ENCODE measurements around the gene ETV5. TPM values are rescaled to one million over a fixed set of nuclear protein-coding genes. Genes with fewer than 3 reads are reported as not detected.

The ETV5 gene
- total RNA-seq (1 to 10 TPM; 1.0 to 1.3 TPM), polyA plus RNA-seq (not detected)

DNA sequence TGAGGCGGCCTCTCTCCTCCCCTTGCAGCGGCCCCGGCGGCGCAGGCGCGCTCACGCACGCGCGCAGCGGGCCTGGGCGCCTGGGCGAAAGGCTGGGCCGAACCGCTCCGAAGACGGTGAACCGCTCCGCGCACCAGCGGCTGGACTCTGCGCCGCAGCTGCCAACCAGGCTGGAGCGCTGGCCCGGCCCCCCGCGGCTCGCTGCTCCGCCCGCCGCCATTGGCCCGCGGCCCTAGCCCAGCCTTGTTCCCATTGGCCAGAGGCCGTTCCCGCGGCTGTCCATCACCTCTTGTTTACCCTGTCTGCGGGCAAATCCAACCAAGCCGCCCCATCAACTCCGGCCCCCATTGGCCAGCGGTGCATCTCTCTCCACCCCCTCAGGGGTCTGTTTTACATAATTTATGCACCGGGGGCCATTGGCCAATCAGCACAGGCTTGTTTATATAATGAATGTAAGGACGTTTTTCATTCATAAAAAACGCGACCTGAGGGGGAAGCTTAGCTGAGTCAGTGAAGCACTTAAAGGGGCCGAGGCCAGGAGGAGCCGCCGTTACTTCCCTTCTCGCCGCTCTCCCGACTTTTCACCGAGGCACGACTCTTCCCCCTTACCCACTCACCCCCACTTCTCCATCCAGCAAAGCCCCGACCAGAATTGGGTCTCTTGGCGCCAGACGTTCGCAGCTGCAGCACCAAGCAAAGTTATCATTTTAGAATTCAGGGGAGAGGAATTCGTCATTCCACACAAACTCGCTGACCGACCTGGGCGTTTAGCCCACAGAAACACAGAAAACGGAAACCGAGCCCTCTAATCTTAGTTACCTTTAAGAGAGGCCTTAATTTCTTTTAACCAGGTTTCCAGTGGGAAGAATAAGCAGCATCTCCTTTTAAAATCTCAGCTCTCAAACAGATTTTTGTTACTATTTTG, at the start of gene ETV5:
Gene ETV5, minus strand, starts transcription at position 149 of the 925 bp plus-strand sequence. CDS start 3,221 bp downstream, outside the sequence.
- CTCF ChIA-PET = interaction anchor here (1.7 kb wide), 1 partner anchor 166 kb away, joined by 4 read pairs; no protein-coding TSS in a partner anchor
- peak; percentile 82 to 88 (median 87) for DNase-seq
- peak within 1 kb of the TSS in 6 of 8 donors; percentile 9 to 86 (median 60) for H3K27ac Mint-ChIP-seq
- H3K4me1 Mint-ChIP-seq = peaks cover 34 to 41% (median 39%) of the 10 kb centered on the region in 3 donors
- POLR2A ChIA-PET = no interaction called here
- Histone ChIP-seq H3K27ac (ENCODE audit: low read depth, low read length) (no peak within 1 kb of the TSS), H3K4me1 (ENCODE audit: insufficient read depth, low read length) (peaks cover 33% of the 10 kb centered on the region), H3K4me3 (ENCODE audit: low read length) (peak within 1 kb of the TSS; percentile 80), H3K9me3 (ENCODE audit: low read length) (no peaks in the 10 kb centered on the region), H3K27me3 (ENCODE audit: insufficient read depth, low read length, poor library complexity, severe bottlenecking) (peaks cover 62% of the 10 kb centered on the region), H3K36me3 (ENCODE audit: insufficient read depth, low read length) (no peaks in the 10 kb centered on the region)
- no peaks in the 10 kb centered on the region for H3K9me3 Mint-ChIP-seq
- peak within 1 kb of the TSS; percentile 85 to 96 (median 92) for H3K4me3 Mint-ChIP-seq
- peaks cover 66 to 88% of the 10 kb centered on the region in 2 donors for H3K27me3 Mint-ChIP-seq
- peaks cover 0 to 1% (median 0%) of the 10 kb centered on the region in 3 donors for H3K36me3 Mint-ChIP-seq

DNA sequence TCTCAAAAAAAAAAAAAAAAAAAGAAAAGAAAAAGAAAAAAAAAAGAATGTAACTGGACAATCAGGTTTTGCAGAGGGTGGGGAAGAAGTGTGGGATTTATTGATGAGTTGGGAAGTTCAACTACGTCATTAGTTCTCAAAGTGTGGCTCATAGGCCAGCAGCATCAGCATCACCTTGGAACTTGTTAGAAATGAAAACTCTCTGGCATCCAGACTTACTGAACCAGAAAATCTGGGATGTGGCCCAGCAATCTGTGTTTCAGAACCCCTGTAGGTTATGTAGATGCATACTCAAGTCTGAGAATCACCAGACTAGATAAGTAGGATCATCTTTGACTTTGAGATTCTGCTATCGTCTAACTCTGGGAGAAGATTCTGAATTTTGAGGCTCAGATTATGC, 45.8 kb upstream of the ETV5 start:
- H3K36me3 ChIP-seq (ENCODE audit: insufficient read depth, low read length) = no peaks in the 10 kb centered on the region
- ChIA-PET POLR2A (no interaction called here), CTCF (no interaction called here)
- no peaks in the 10 kb centered on the region for H3K9me3 Mint-ChIP-seq
- H3K27me3 ChIP-seq (ENCODE audit: insufficient read depth, low read length, poor library complexity, severe bottlenecking) = peaks cover 8% of the 10 kb centered on the region
- no peak overlapping the region for H3K27ac ChIP-seq (ENCODE audit: low read depth, low read length)
- H3K4me3 Mint-ChIP-seq = no peak overlapping the region
- no peaks in the 10 kb centered on the region for H3K36me3 Mint-ChIP-seq
- H3K9me3 ChIP-seq (ENCODE audit: low read length) = no peaks in the 10 kb centered on the region
- DNase-seq = no peak
- no peak overlapping the region for H3K4me3 ChIP-seq (ENCODE audit: low read length)
- H3K27me3 Mint-ChIP-seq = peaks cover 18 to 38% of the 10 kb centered on the region in 2 donors
- peaks cover 7 to 9% (median 8%) of the 10 kb centered on the region in 3 donors for H3K4me1 Mint-ChIP-seq
- H3K27ac Mint-ChIP-seq = no peak overlapping the region
- peaks cover 4% of the 10 kb centered on the region for H3K4me1 ChIP-seq (ENCODE audit: insufficient read depth, low read length)

DNA sequence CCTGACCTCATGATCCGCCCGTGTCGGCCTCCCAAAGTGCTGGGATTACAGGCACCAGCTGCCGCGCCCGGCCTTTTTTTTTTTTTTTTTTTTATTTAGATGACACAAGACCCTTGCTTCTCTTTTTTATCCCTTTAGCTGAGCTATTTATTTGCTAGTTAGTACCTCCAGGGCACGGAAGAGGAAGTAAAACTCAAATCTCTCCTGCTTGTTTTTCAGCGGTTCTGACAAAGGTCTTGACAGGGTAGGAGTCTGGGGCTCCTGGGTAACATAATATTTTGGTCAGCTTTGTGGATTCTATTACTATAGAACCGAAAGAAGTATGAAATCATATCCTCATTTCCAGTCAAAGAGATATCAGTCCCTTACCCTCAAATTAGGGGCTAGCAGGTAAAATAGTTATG, 44.0 kb upstream of the ETV5 start:
- Mint-ChIP-seq H3K9me3 (no peaks in the 10 kb centered on the region), H3K27ac (no peak overlapping the region), H3K27me3 (peaks cover 19 to 37% of the 10 kb centered on the region in 2 donors), H3K4me1 (peaks cover 7 to 9% (median 8%) of the 10 kb centered on the region in 3 donors), H3K36me3 (no peaks in the 10 kb centered on the region), H3K4me3 (no peak overlapping the region)
- H3K4me3 ChIP-seq (ENCODE audit: low read length) = no peak overlapping the region
- CTCF ChIA-PET = no interaction called here
- no peaks in the 10 kb centered on the region for H3K9me3 ChIP-seq (ENCODE audit: low read length)
- H3K4me1 ChIP-seq (ENCODE audit: insufficient read depth, low read length) = peaks cover 4% of the 10 kb centered on the region
- no peak overlapping the region for H3K27ac ChIP-seq (ENCODE audit: low read depth, low read length)
- POLR2A ChIA-PET = no interaction called here
- H3K27me3 ChIP-seq (ENCODE audit: insufficient read depth, low read length, poor library complexity, severe bottlenecking) = peaks cover 3% of the 10 kb centered on the region
- no peaks in the 10 kb centered on the region for H3K36me3 ChIP-seq (ENCODE audit: insufficient read depth, low read length)
- no peak for DNase-seq

DNA sequence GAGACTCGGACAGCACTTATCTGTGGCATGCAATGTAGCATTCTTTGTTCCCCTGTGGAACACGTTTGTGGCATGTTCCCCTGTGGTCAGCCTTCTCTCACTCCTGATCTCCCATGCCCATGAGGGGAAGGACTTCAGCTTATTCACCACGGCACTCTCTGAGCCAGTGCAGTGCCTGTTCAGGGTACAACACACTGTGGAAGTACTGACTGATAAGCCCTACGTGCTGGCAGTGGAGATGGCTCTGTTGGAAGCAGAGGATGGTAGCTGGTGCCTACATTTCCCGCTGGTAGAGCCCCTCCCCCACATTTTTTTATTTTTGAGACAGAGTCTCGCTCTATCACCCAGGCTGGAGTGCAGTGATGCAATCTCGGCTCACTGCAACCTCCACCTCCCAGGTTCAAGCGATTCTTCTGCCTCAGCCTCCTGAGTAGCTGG, 43.5 kb upstream of the ETV5 start:
- Histone ChIP-seq H3K9me3 (ENCODE audit: low read length) (no peaks in the 10 kb centered on the region), H3K27me3 (ENCODE audit: insufficient read depth, low read length, poor library complexity, severe bottlenecking) (peaks cover 3% of the 10 kb centered on the region), H3K4me3 (ENCODE audit: low read length) (no peak overlapping the region), H3K27ac (ENCODE audit: low read depth, low read length) (no peak overlapping the region), H3K4me1 (ENCODE audit: insufficient read depth, low read length) (peaks cover 4% of the 10 kb centered on the region), H3K36me3 (ENCODE audit: insufficient read depth, low read length) (no peaks in the 10 kb centered on the region)
- Mint-ChIP-seq H3K9me3 (no peaks in the 10 kb centered on the region), H3K27me3 (peaks cover 19 to 35% of the 10 kb centered on the region in 2 donors), H3K36me3 (no peaks in the 10 kb centered on the region), H3K4me3 (no peak overlapping the region), H3K27ac (no peak overlapping the region), H3K4me1 (peaks cover 7 to 9% (median 8%) of the 10 kb centered on the region in 3 donors)
- ChIA-PET POLR2A (no interaction called here), CTCF (no interaction called here)
- no peak for DNase-seq

DNA sequence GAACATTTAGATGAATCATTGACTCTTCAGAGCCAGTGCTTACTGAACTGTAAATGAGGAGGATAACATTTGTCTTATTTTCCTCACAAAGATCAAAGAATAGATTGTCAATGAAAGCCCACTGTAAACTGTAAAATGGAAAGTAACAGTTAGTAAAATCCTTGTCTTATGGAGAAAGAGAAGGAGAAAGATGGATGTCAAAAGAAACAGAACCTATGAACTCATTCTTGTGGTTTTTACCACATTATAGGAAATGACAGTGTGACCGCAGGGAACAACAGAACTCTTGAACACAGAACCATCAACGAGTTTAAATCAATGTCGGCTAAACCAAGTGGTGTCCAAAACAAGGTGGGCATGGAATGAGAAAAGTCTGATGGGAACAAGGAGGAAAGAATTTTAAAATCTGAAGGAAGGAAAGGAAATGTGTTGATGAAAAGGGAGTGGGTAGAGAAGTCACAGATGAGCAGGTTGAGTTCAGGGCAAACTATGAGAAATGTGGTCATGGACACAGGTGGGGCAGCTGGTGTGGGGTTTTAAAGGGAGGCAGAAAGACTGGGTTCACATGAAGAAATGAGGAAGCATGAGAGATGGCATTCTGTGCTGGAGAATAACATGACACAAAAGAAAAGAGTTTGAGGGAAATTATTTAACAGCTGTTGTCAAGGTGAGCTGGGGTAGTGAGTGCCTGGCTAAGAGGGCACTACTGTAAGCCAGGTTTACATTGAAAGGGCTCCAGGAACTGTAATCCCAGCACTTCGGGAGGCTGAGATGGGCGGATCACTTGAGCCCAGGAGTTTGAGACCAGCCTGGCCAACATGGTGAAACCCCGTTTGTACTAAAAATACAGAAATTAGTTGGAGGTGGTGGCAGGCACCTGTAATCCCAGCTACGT, 42.4 kb upstream of the ETV5 start:
- Mint-ChIP-seq H3K27ac (peak overlapping the region in 2 of 8 donors; percentile 12 to 63), H3K4me3 (no peak overlapping the region), H3K4me1 (peaks cover 7 to 9% (median 8%) of the 10 kb centered on the region in 3 donors), H3K9me3 (no peaks in the 10 kb centered on the region), H3K27me3 (peaks cover 21 to 33% of the 10 kb centered on the region in 2 donors), H3K36me3 (no peaks in the 10 kb centered on the region)
- Histone ChIP-seq H3K4me1 (ENCODE audit: insufficient read depth, low read length) (peaks cover 4% of the 10 kb centered on the region), H3K27me3 (ENCODE audit: insufficient read depth, low read length, poor library complexity, severe bottlenecking) (peaks cover 3% of the 10 kb centered on the region), H3K27ac (ENCODE audit: low read depth, low read length) (no peak overlapping the region), H3K36me3 (ENCODE audit: insufficient read depth, low read length) (no peaks in the 10 kb centered on the region), H3K4me3 (ENCODE audit: low read length) (no peak overlapping the region), H3K9me3 (ENCODE audit: low read length) (no peaks in the 10 kb centered on the region)
- ChIA-PET POLR2A (no interaction called here), CTCF (no interaction called here)
- DNase-seq = no peak

DNA sequence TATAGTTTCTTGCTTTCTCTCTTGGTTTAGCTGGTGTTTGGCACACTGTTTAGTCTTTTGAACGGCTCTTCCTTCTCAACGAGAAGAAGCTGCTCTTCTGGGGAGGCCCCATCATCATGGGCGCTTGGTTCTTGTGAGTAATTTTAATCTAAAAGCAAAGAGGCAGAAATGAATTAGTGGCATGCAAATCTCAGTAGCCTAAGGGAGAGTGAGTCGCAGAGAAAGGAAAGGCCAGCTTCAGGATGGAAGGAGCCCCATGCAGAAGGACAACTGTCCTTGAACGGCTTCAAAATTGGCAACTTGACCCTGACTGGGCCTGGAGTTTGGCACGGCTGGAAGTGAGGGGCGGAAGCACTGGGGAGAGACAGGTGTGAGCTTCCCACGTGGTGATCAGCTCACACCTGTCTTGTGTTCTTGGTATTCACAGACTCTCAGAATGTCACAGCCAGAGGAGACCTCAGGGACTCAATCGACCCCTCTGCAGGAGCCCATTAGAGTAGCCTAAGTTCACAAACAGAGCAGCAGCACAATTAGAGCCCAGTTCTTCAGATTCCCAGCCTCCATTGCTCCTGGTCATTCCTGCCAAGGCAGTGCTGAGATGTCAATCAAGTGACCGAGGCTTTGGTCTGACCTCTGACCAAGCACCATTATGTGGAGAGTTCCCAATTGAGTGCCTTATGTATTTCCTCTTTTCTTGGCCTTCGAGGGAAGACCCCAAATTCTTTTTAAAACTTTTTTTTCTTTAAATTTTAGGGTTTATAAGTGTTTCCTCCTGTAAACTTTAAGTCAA, 41.3 kb upstream of the ETV5 start:
- Mint-ChIP-seq H3K27me3 (peaks cover 21 to 38% of the 10 kb centered on the region in 2 donors), H3K4me1 (peaks cover 7 to 9% (median 8%) of the 10 kb centered on the region in 3 donors), H3K9me3 (no peaks in the 10 kb centered on the region), H3K27ac (no peak overlapping the region), H3K4me3 (no peak overlapping the region), H3K36me3 (no peaks in the 10 kb centered on the region)
- H3K4me1 ChIP-seq (ENCODE audit: insufficient read depth, low read length) = peaks cover 4% of the 10 kb centered on the region
- no peak overlapping the region for H3K27ac ChIP-seq (ENCODE audit: low read depth, low read length)
- CTCF ChIA-PET = no interaction called here
- peaks cover 3% of the 10 kb centered on the region for H3K27me3 ChIP-seq (ENCODE audit: insufficient read depth, low read length, poor library complexity, severe bottlenecking)
- H3K4me3 ChIP-seq (ENCODE audit: low read length) = no peak overlapping the region
- POLR2A ChIA-PET = no interaction called here
- no peaks in the 10 kb centered on the region for H3K9me3 ChIP-seq (ENCODE audit: low read length)
- H3K36me3 ChIP-seq (ENCODE audit: insufficient read depth, low read length) = no peaks in the 10 kb centered on the region
- no peak for DNase-seq

DNA sequence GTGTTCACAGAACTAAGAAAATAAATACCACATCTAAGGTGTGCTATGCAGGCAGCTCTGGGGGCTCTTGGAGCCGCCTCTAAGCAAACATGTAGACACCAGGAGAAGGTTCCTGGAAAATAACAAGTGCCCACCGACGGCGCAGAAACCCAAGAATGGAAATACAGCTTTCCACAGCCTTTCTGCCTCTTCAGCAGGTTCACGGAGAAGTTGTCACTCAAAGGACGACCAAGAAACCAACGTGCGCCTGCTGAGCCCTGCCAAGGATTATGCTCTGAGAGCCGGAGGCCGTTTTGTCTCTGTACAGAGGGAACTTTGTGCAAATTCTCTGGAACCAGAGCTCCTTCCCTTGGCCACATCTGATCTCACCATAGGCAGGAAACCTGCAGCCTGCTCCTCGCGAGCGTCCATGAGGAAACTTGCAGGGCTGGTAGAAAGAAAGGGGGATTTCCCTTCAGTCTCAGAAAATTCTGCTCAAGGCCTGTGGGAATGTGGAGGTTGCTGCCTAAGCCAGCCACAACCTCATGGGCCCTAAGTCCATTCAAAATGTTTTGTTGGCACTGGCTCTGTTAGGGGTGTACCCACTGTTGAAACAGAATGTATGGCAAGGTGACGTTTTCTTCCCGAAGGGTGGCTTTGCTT, 40.6 kb upstream of the ETV5 start:
- peaks cover 7 to 9% (median 8%) of the 10 kb centered on the region in 3 donors for H3K4me1 Mint-ChIP-seq
- ChIA-PET CTCF (no interaction called here), POLR2A (no interaction called here)

More for the DNA sequence above, 40.6 kb upstream of the ETV5 start:
- H3K27me3 Mint-ChIP-seq = peaks cover 21 to 45% of the 10 kb centered on the region in 2 donors
- Histone ChIP-seq H3K27me3 (ENCODE audit: insufficient read depth, low read length, poor library complexity, severe bottlenecking) (peaks cover 3% of the 10 kb centered on the region), H3K36me3 (ENCODE audit: insufficient read depth, low read length) (no peaks in the 10 kb centered on the region), H3K4me3 (ENCODE audit: low read length) (no peak overlapping the region), H3K4me1 (ENCODE audit: insufficient read depth, low read length) (peaks cover 4% of the 10 kb centered on the region), H3K27ac (ENCODE audit: low read depth, low read length) (no peak overlapping the region), H3K9me3 (ENCODE audit: low read length) (no peaks in the 10 kb centered on the region)
- H3K9me3 Mint-ChIP-seq = no peaks in the 10 kb centered on the region
- H3K4me3 Mint-ChIP-seq = no peak overlapping the region
- no peak for DNase-seq
- H3K36me3 Mint-ChIP-seq = no peaks in the 10 kb centered on the region
- H3K27ac Mint-ChIP-seq = no peak overlapping the region
